Measurements from ENCODE around the gene UBE2QL1.

Gene UBE2QL1

GRCh38 chr5:6455571-6456200 is 7.0 kb downstream of the UBE2QL1 start:
- FAIRE-seq: no peak

- no peak for FAIRE-seq
Measured at GRCh38 chr5:6456766-6457370, 8.2 kb downstream of the UBE2QL1 start.

- FAIRE-seq: no peak
Measured at GRCh38 chr5:6457592-6457991, 8.9 kb downstream of the UBE2QL1 start.

GRCh38 chr5:6458833-6459232 is 10.2 kb downstream of the UBE2QL1 start:
- FAIRE-seq: no peak

GRCh38 chr5:6459896-6460295 is 11.2 kb downstream of the UBE2QL1 start:
- FAIRE-seq: no peak

GRCh38 chr5:6461006-6461405 is 12.3 kb downstream of the UBE2QL1 start:
- FAIRE-seq: no peak

GRCh38 chr5:6461793-6462650 is 13.4 kb downstream of the UBE2QL1 start:
- FAIRE-seq: no peak

GRCh38 chr5:6462671-6463070 is 14.0 kb downstream of the UBE2QL1 start:
- no peak for FAIRE-seq

- no peak for FAIRE-seq
Measured at GRCh38 chr5:6464441-6464840, 15.8 kb downstream of the UBE2QL1 start.

GRCh38 chr5:6465831-6466790 is 17.5 kb downstream of the UBE2QL1 start:
- FAIRE-seq: no peak

GRCh38 chr5:6466975-6467567 is 18.4 kb downstream of the UBE2QL1 start:
- no peak for FAIRE-seq

- FAIRE-seq: no peak
Measured at GRCh38 chr5:6467591-6467990, 18.9 kb downstream of the UBE2QL1 start.

GRCh38 chr5:6468104-6468503 is 19.4 kb downstream of the UBE2QL1 start:
- no peak for FAIRE-seq

GRCh38 chr5:6468870-6469269 is 20.2 kb downstream of the UBE2QL1 start:
- no peak for FAIRE-seq

GRCh38 chr5:6469836-6470235 is 21.2 kb downstream of the UBE2QL1 start:
- no peak for FAIRE-seq

- no peak for FAIRE-seq
Measured at GRCh38 chr5:6470672-6471071, 22.0 kb downstream of the UBE2QL1 start.

- no peak for FAIRE-seq
Measured at GRCh38 chr5:6471252-6471651, 22.6 kb downstream of the UBE2QL1 start.

- FAIRE-seq: no peak
Measured at GRCh38 chr5:6472792-6473191, 24.1 kb downstream of the UBE2QL1 start.

GRCh38 chr5:6473284-6473683 is 24.6 kb downstream of the UBE2QL1 start:
- FAIRE-seq: no peak

- FAIRE-seq: no peak
Measured at GRCh38 chr5:6475626-6476312, 27.1 kb downstream of the UBE2QL1 start.

GRCh38 chr5:6476313-6476661 is 27.6 kb downstream of the UBE2QL1 start:
- FAIRE-seq: no peak

GRCh38 chr5:6478793-6479192 is 30.1 kb downstream of the UBE2QL1 start:
- no peak for FAIRE-seq
